ENCODE results near the gene KDM2B.

Gene KDM2B

GRCh38 chr12:121603581-121603980 is 22.8 kb upstream of the KDM2B start:
- no peak overlapping the region for H3K9ac ChIP-seq (ENCODE audit: low read length)
- H3K36me3 ChIP-seq (replicated peaks; ENCODE audit: low read depth, low read length) = no peaks in the 10 kb centered on the region

GRCh38 chr12:121602766-121603165 is 21.9 kb upstream of the KDM2B start:
- no peak overlapping the region for H2AFZ ChIP-seq (ENCODE audit: low read depth, low read length)
- no peaks in the 10 kb centered on the region for H3K36me3 ChIP-seq (replicated peaks; ENCODE audit: low read depth, low read length)
- H3K4me1 ChIP-seq (ENCODE audit: low read length) = no peaks in the 10 kb centered on the region
- H3K9me3 ChIP-seq (ENCODE audit: insufficient read depth, low read length) = no peaks in the 10 kb centered on the region
- TF ChIP-seq CTCF (IDR thresholded peaks at IDR 0.05; ENCODE audit: low read depth, low read length) = no peak
- no peak for TF ChIP-seq EZH2phosphoT487 (IDR thresholded peaks at IDR 0.05; ENCODE audit: low read depth)
- no peak overlapping the region for H3K4me3 ChIP-seq (ENCODE audit: low read length)
- no peak overlapping the region for H3K27ac ChIP-seq (ENCODE audit: low read length)
- no peak overlapping the region for H3K4me2 ChIP-seq (ENCODE audit: low read length)
- H3K79me2 ChIP-seq (ENCODE audit: low read length) = no peaks in the 10 kb centered on the region
- no peaks in the 10 kb centered on the region for H3K27me3 ChIP-seq (ENCODE audit: low read depth, low read length)
- H4K20me1 ChIP-seq (ENCODE audit: insufficient read depth, low read length) = no peaks in the 10 kb centered on the region
- H3K9ac ChIP-seq (ENCODE audit: low read length) = no peak overlapping the region

More at GRCh38 chr12:121603581-121603980, 22.8 kb upstream of the KDM2B start:
- no peak overlapping the region for H3K27ac ChIP-seq (ENCODE audit: low read length)
- no peak overlapping the region for H3K4me2 ChIP-seq (ENCODE audit: low read length)
- H3K4me1 ChIP-seq (ENCODE audit: low read length) = no peaks in the 10 kb centered on the region
- H3K9me3 ChIP-seq (ENCODE audit: insufficient read depth, low read length) = no peaks in the 10 kb centered on the region
- H3K4me3 ChIP-seq (ENCODE audit: low read length) = no peak overlapping the region
- TF ChIP-seq CTCF (IDR thresholded peaks at IDR 0.05; ENCODE audit: low read depth, low read length) = no peak
- TF ChIP-seq EZH2phosphoT487 (IDR thresholded peaks at IDR 0.05; ENCODE audit: low read depth) = no peak
- no peaks in the 10 kb centered on the region for H4K20me1 ChIP-seq (ENCODE audit: insufficient read depth, low read length)
- no peaks in the 10 kb centered on the region for H3K27me3 ChIP-seq (ENCODE audit: low read depth, low read length)
- H2AFZ ChIP-seq (ENCODE audit: low read depth, low read length) = no peak overlapping the region
- H3K79me2 ChIP-seq (ENCODE audit: low read length) = no peaks in the 10 kb centered on the region

- Histone ChIP-seq H3K4me2 (ENCODE audit: low read length) (no peak overlapping the region), H3K9me3 (ENCODE audit: insufficient read depth, low read length) (no peaks in the 10 kb centered on the region), H3K36me3 (replicated peaks; ENCODE audit: low read depth, low read length) (peaks cover 5% of the 10 kb centered on the region), H3K4me3 (ENCODE audit: low read length) (no peak overlapping the region), H3K4me1 (ENCODE audit: low read length) (no peaks in the 10 kb centered on the region), H4K20me1 (ENCODE audit: insufficient read depth, low read length) (no peaks in the 10 kb centered on the region), H3K27me3 (ENCODE audit: low read depth, low read length) (no peaks in the 10 kb centered on the region), H3K79me2 (ENCODE audit: low read length) (no peaks in the 10 kb centered on the region), H3K9ac (ENCODE audit: low read length) (no peak overlapping the region), H3K27ac (ENCODE audit: low read length) (no peak overlapping the region), H2AFZ (ENCODE audit: low read depth, low read length) (no peak overlapping the region)
- TF ChIP-seq EZH2phosphoT487 (IDR thresholded peaks at IDR 0.05; ENCODE audit: low read depth) (no peak), CTCF (IDR thresholded peaks at IDR 0.05; ENCODE audit: low read depth, low read length) (no peak)
Measured at GRCh38 chr12:121600702-121601336, 20.0 kb upstream of the KDM2B start.

GRCh38 chr12:121596526-121596925 is 15.7 kb upstream of the KDM2B start:
- Histone ChIP-seq H3K4me2 (ENCODE audit: low read length) (no peak overlapping the region), H3K36me3 (replicated peaks; ENCODE audit: low read depth, low read length) (peaks cover 13% of the 10 kb centered on the region), H3K27me3 (ENCODE audit: low read depth, low read length) (no peaks in the 10 kb centered on the region), H3K27ac (ENCODE audit: low read length) (no peak overlapping the region), H3K9ac (ENCODE audit: low read length) (no peak overlapping the region), H3K4me3 (ENCODE audit: low read length) (no peak overlapping the region), H3K4me1 (ENCODE audit: low read length) (peaks cover 2% of the 10 kb centered on the region), H3K9me3 (ENCODE audit: insufficient read depth, low read length) (no peaks in the 10 kb centered on the region), H2AFZ (ENCODE audit: low read depth, low read length) (no peak overlapping the region), H4K20me1 (ENCODE audit: insufficient read depth, low read length) (no peaks in the 10 kb centered on the region), H3K79me2 (ENCODE audit: low read length) (no peaks in the 10 kb centered on the region)
- no peak for TF ChIP-seq CTCF (IDR thresholded peaks at IDR 0.05; ENCODE audit: low read depth, low read length)
- no peak for TF ChIP-seq EZH2phosphoT487 (IDR thresholded peaks at IDR 0.05; ENCODE audit: low read depth)

Data from OCI-LY3 (cell line).